ENCODE results near the gene XCR1.
"Not testable (repeated sequence)": the region's sequence is repeated elsewhere in the genome, so short reads cannot be mapped to it uniquely, and the experiment has no call there.

XCR1 gene, protein sequence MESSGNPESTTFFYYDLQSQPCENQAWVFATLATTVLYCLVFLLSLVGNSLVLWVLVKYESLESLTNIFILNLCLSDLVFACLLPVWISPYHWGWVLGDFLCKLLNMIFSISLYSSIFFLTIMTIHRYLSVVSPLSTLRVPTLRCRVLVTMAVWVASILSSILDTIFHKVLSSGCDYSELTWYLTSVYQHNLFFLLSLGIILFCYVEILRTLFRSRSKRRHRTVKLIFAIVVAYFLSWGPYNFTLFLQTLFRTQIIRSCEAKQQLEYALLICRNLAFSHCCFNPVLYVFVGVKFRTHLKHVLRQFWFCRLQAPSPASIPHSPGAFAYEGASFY

DNA sequence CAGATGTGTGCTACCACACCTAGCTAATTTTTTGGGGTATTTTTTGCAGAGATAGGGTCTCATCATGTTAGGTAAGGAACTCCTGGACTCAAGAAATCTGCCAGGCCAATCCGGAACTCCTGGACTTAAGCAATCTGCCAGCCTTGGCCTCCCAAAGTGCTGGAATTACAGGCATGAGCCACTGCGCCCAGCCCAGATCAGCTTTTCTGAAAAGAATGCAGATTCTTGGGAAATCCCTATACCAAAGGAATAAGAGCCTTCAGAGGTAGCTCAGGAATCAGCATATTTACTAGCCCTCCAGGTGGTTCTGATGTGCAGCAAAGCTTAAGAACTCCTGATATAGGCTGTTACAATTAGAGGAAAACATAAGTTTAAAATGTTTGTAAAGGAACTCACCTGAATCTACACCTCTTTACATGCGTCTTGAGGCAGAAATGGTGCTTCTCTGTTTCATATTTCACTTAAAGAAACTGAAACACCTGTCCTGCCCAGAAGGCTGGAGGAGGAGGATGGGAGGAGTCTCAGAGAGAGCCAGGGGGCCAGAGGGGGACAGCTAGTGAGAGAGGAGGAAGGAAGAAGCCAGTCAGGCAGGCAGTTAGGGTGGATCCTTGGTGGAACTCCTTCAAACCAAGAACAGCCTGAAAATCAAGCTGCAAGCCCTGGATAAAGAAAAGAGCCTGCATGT is at the start of gene XCR1:
Gene XCR1 (minus strand): TSS at position 463 of the 685 bp plus-strand sequence. CDS start 5,536 bp downstream, outside the sequence.
- DNase-seq: no peak

DNA sequence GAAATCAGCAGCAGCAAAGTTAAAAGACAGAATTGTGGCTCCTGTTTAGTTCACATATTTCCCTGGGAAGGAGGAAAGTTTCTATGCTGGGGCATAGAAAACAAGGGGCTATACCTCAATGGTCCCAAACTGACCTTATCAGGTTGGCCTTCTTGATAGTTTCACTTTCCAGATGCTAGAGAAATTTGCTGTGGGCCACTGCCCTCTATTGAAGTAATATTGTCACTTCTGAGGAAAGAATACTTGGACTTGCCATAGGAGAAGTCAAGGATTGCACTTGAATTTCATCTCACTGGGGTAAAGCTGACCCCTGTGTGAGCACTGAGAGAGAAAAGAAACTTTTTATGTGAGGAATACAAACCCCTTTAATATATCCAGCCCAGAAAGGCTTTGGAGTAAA is 49.3 kb upstream of the XCR1 start:
- no peak for DNase-seq

DNA sequence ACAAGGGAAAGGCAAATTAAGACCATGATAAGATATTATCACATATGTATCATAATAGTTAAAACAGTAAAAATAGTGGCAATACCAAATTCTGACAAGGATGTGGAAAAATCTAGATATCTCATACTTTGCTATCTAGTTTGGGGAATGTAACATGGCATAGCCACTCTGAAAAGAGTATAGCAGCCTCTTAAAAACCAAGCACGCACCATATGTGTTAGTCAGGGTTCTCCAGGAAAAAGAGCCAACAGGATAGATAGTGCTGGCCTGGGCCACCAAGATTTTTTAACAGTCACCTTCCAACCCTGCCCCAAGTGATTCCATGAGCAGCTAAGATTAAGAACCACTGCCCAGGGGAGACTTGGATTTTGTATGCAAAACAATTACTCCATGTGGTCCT is 48.5 kb upstream of the XCR1 start:
- DNase-seq: no peak

DNA sequence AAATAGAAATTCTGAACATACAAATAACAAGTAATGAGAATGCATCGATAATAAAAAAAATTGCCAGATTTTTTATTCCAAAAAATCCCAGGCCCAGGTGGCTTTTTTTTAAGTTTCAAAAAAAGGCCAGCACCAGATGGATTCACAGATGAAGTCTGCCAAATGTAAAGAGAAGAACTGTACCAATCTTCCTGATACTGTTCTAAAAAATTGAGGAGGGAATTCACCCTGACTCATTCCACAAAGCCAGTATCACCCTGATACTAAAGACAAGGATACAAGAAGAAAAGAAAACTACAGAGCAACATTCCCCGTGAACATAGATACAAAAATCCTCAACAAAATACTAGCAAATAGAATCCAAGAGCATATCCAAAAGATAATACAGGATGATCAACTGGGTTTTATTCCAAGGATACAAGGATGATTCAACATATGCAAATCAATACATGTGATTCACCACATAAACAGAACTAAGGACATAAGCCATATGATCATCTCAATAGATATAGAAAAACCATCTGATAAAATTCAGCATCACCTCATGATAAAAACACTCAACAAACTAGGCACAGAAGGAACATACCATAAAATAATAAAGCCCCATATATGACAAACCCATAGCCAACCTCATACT is 44.1 kb upstream of the XCR1 start:
- no peak for DNase-seq

DNA sequence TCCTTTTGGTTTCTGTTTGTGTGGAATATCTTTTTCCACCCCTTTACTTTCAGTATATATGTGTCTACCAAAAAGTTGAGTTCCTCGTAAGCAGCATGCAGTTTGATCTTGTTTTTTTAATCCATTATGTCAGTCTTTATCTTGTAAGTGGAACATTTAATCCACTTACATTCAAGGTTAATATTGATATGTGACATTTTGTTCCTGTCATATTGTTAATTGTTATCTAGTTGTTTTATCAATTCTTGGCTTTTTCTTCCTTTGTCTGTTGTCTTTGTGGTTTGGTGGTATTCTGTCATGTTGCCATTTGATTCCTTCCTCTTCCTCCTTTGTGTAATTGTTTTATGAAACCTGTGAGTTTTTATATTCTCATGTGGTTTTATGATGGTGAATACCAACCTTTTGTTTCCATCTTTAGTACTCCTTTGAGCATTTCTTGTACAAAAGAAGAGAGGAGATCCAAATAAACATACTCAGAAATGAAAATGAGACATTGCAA is 43.4 kb upstream of the XCR1 start:
- DNase-seq: no peak

DNA sequence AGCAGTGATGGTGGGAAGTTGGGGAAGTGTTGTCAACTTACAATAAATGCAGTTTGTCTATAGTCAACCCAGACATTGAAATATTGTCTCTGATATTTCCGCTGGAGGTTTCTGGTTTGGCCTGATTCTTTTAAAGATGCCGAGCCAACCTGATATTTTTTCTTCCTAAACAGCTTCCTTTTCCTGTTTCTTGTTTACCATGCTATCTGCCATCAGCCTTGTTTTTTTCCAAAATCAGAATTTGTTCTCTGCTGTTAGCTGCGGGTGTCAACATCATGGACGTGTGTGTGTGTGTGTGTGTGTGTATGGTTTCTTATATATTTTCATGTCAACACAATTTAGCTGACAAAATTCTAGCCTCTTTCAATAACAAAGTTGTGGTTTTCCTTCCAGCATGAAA is 41.2 kb upstream of the XCR1 start:
- no peak for DNase-seq

DNA sequence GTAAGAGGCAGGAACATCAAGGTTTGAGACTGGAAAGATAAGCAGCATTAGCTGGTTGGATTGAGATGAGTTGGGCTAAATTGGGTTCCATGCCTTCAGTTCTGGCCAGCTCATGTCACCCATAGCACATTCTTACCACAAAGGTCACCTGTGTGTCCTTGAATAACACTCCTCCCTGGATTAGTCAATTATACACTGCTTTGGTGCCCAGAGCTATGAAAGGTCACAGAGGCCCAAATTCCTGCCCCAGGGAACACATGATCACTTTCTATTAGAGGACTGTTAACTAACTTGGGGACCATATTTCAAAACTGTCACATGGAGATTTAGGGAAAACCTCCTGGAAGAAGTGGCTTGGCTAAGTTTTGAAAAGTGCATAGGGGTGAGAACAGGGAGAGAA is 40.1 kb upstream of the XCR1 start:
- DNase-seq: no peak

DNA sequence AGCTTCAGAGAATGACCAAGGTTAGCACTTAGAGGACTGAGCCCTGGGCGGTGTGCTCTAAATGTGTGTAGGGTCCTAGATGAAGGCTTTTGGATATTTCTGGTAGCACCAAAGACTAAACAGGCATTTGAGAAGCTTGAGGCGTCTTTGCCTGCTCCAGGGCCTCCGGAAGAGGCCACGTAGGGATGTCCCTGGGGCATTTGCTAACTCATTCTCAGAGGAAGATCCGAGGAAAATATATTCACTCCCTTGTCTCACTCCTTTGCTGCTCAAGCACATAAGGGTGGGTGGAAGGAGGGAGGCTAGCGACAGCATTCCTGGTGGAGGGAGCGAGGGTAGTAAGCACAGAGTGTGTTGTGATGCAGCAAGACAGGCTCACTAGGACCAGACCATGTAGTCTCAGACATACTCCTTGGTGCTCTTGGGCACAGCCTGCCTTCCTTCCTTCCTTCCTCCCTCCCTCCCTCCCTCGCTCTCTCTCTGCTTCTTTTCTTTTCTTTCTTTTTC is 38.5 kb upstream of the XCR1 start:
- DNase-seq: no peak

DNA sequence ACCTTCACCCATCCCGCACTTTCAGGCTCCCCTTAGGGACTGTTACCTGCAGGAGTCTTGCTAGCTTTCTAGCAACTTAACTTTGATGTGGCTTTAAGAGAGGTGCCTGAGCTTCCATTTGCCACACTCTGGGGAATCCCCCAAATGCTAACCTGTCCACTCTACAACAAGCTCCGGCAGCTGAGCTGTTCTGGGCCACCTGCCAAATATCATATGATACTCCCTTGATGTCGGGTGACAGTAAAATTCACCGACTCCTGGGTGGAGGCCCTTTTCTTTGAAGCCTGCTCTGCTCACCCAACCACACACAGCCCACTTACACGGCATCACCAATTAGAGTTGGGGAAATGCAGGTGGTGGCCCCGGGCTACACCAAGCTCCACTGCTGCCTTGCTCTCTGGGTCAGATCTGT is 38.0 kb upstream of the XCR1 start:
- no peak for DNase-seq

DNA sequence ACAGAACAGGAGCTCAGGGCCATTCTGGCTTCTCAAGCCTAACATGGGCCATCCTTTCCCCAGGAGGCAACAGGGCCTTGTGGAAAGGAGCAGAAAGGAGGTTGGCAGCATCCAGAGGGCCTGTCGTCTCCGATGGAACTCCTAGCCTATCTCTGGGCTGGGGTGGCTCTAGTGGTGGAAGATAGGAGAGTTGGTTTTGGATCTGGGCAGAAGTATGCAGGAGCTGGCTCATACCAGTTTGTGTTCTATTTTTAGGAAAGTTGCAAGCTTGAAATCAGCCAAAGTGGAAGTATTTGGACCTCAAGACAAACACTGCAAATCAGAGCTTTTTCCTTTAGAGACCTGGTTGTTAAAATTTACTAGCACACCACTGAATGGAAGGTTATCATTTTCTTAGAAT is 35.4 kb upstream of the XCR1 start:
- DNase-seq: no peak

DNA sequence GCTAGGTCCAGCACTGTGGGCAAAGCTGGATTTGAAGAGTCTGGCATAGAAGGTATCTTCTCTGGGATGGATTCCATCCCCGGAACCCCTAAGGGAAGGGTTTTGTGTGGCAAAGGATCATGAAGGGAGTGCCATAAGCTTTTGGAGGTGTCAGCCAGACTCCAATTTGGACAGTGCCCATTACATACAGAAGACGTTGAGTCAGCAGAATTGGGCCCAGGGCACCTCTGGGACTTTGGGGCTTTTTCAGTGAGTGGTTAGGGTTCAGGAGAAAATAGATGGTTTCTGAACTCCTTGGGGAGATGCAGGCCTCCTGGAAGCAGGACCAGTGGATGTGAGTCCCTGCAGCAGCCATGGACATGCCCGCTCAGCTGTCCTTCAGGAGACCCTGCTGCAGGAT is 34.6 kb upstream of the XCR1 start:
- DNase-seq: no peak

DNA sequence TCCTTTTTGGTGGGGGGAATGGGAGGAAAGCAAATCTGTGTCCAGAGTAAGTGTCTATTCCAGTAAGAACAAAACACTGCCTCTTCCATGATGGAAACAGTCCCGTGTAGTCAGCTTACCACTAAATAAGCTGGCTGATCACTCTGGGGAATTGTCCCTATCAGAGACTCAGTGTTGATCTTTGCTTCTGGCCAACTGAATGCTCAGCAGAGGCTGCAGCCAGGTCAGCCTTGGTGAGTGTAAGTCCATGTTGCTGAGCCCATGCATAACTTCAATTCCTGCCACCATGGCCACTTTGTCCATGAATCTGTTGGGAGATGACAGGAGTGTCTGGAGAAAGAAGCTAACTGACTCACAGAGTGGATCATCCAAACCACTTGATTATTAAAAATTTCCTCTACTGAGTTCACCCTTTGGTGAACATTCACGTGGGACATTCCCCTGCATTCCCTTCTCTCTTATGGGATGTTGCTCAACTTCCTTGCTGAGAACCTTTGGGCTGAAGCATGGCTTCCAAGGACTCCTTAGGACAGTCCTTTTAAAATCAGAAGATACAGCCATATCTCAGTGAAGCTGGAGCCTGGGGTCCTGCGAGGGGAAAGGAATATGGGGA is 33.9 kb upstream of the XCR1 start:
- DNase-seq: no peak

DNA sequence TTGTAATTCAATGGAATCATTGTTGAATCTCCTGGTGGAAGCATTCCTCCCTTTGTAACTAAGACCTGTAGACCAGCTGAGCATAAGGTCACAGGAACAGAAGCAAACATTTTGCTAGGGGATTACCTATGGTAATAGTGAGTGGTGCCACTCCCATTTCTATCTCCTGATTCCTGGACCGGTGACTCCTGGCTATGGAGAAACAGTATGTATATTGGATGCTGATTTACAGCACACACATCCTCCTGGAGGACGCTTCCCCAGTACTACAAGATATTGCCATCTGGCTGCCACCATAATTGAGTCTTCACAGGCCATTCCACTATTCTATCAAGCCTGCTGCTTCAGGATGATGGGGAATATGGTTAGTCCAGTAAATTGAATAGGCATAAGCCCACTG is 33.3 kb upstream of the XCR1 start:
- DNase-seq: no peak

DNA sequence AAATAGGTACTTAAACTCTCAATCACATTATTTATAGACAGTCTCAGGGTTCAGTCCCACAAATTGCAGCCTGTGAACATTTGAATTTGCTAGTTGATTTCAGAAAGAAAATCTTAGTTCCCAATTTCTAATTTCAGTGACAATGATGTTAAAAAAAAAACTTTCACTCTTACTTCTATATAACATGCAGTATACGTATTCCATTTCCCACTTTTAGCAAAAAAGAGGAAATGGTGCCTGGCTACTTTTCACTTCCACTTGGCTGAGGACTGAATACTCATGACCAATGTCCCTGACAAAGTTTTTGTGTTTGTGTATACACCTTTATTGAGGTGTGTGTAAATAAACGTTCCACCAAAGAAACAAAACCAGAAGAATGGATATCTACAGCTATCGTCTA is 32.1 kb upstream of the XCR1 start:
- no peak for DNase-seq

DNA sequence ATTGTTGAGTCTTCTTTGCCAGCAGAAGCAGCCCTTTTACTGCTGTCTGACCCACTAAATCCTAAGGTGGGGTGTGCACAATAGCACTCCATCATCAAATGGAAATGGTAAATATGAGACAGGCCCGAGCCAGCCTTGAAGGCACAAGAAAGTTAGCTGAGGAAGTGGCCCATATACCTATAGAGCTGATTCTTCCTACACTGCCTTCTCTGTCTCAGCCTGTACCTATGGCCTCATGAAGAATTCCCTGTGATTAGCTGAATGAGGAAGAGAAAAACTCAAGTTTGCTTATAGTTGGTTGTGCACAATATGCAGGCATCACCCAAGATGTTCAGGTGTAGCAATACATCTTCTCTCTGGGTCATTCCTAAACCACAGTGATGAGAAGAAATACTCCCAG is 31.7 kb upstream of the XCR1 start:
- DNase-seq: no peak

DNA sequence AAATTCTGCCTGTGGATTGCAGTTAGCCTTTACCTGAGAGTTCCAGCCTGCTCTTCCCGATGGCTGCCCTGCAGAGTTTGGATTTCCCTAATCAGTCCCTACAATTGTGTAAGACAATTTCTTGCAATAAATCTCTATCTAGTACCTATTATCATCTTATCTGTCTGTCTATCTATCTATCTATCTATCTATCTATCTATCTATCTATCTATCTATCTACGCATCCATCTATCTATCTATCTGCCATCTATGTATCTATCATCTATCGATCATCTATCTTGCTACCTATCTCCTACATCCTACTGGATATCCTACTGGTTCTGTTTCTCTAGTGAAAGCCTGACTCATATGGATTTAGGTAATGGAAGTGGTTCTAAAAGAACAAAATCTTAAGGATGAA is 30.4 kb upstream of the XCR1 start:
- DNase-seq: no peak

DNA sequence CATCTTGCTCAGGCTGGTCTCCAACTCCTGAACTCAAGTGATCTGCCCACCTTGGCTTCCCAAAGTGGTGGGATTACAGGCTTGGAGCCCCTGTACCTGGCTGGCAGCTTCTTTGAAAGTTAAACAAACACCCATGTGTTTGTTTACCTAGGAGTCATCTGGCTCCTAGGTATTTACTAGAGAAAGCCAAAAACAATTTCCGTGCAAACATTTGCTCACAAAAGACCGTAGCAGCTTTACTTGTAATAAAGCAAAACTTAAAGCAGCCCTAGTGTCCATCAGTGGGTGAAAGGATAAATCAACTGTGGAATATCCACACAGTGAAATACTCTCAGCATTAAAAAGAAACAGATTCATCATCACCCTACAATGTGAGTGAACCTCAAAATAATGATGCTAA is 29.4 kb upstream of the XCR1 start:
- no peak for DNase-seq

DNA sequence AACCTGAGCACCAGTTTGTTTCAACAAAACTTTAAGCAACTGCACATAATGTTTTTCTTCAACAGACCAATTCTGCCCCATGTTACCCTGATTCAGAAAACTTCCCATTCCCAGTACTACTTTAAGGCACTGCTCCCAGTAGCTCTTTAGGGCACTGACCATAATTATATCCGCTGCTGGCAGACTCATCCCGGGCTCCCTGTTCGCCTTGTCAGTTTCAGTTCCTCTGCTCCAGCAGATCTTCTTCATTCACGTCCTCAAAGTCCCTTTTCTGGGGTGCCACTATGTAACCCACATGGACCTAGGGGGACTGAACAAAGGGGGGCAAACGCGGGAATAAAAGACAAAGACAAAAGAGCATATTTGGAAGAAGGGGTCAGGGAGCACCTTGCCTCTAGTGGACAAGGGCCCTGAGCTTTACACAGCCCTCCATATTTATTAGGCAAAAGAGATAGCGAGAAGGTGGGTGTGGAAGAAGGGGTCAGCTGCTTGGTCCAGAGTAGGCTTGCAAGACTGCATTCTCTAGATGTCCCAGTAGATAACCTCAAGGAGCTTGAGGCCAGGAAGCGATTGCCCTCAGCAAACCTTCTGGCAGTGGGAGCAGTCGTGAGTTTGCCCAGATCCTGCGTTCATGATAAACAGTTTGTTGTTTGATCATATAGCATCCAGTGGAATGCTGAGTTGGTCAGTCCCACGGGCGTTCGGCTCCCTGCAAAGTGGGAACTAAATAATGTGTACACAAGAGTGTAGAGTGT is 26.7 kb upstream of the XCR1 start:
- DNase-seq: not testable (repeated sequence)

DNA sequence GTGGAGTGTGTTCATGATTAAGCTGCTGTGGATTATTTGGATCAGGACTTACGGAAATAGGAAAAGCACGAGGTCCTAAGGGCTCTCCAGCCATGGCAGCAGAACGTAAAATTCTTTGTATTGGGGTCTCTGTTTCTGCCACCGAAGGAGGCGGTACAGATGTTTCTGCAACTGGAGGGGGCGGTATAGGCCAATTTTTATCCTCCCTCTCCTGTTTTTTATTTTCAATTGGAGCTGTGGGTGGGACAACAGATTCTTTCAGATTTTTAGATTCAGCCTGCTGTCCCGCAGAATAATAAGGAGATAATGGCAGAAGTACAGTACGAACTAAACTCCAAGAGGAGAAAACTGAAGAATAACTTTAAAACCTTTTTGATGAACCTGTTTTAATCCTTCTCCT is 26.0 kb upstream of the XCR1 start:
- not testable (repeated sequence) for DNase-seq

DNA sequence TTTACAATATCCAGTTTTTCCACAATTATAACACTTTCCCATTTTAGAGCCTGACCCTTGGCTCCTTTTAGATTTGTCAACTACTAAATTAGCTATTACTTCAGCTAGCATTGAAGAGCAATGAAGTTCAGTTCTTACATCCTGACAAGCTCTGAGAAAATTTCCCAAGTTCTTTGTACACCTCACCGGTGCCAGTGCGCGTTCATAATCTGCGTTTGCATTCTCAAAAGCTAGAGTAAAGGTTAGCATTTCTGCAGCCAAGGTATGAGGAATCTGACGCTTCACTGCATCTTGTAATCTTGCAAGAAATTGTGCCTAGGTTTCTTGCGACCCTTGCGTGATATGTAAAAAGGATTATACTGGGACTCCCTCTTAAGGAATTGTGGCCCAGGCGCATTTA is 25.2 kb upstream of the XCR1 start:
- DNase-seq: no peak

DNA sequence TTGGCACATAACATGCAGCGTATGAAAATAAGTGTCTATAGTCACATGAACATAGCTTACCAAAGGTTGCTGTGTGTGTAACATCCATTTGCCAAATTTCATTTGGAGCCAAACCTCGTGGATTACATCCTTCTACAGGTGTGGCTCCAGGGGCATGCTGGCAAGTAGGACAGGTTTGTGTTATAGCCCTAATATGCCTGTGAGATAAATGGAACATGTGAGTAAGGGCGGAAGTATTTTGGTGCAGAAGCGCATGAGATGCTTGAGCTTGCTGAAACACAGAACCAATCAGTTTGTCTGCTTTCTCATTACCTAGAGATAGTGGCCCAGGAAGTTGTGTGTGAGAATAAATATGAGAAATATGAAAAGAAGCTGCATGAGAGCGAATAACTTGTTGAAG is 21.8 kb upstream of the XCR1 start:
- DNase-seq: no peak

DNA sequence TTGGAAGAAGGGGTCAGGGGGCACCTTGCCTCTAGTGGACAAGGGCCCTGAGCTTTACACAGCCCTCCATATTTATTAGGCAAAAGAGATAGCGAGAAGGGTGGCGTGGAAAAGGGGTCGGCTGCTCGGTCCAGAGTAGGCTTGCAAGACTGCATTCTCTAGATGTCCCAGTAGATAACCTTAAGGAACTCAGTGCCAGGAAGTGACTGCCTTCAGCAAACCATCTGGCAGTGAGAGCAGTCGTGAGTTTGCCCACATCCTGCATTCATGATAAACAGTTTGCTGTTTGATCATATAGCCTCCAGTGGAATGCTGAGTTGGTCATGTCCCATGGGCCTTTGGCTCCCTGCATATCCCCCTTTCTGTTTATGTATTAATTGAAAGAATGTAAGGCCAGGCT is 18.9 kb upstream of the XCR1 start:
- DNase-seq: not testable (repeated sequence)

DNA sequence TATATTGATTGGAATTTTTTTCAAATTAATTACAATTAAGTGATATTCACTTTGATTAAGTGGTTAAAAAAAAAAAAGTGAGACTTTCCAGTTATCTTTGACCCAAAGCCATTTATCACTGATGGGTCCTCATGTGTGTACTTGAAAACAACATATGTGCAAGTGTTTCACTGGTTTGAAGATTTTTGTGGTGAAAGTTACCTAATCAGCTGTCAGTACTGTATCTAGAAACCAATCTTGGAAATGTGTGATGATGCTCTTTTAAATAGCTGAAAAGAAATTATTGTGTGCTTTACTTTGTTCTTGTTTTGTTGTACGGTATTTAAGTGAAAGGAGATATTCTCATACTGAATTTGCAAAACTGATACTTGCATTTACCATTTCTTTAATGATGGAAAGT is 11.6 kb upstream of the XCR1 start:
- no peak for DNase-seq

All from NCI-H1694 treated with DMSO at 0.1 percent for 48 hours (cell line).